ENCODE results near the gene ADNP2. TPM values are rescaled to one million over a fixed set of nuclear protein-coding genes. Genes with fewer than 3 reads are reported as not detected.

Gene ADNP2
- total RNA-seq, 3 donors from 2014 or later, result 15.7 to 20.3 (median 20.1) TPM

- Histone ChIP-seq H3K4me1 (no peaks in the 10 kb centered on the region), H3K27me3 (no peaks in the 10 kb centered on the region), H3K9me3 (peaks cover 0 to 3% of the 10 kb centered on the region in 2 donors), H3K27ac (no peak overlapping the region), H3K36me3 (no peaks in the 10 kb centered on the region), H3K4me3 (no peak overlapping the region)
- TF ChIP-seq, protein P1, sequence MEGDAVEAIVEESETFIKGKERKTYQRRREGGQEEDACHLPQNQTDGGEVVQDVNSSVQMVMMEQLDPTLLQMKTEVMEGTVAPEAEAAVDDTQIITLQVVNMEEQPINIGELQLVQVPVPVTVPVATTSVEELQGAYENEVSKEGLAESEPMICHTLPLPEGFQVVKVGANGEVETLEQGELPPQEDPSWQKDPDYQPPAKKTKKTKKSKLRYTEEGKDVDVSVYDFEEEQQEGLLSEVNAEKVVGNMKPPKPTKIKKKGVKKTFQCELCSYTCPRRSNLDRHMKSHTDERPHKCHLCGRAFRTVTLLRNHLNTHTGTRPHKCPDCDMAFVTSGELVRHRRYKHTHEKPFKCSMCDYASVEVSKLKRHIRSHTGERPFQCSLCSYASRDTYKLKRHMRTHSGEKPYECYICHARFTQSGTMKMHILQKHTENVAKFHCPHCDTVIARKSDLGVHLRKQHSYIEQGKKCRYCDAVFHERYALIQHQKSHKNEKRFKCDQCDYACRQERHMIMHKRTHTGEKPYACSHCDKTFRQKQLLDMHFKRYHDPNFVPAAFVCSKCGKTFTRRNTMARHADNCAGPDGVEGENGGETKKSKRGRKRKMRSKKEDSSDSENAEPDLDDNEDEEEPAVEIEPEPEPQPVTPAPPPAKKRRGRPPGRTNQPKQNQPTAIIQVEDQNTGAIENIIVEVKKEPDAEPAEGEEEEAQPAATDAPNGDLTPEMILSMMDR (IDR thresholded peaks at IDR 0.05), result no peak
- intact Hi-C loops (cut with DNase I; ENCODE audit: low total_unique reads), result no loop called here
- no peak for DNase-seq (ENCODE audit: low spot score in 2 of 2)
Measured at GRCh38 chr18:80067897-80068296, 41.2 kb upstream of the ADNP2 start.

GRCh38 chr18:80068571-80069272 is 40.3 kb upstream of the ADNP2 start:
- TF ChIP-seq POLR2A (IDR thresholded peaks at IDR 0.05), result no peak
- TF ChIP-seq POLR2AphosphoS5 (IDR thresholded peaks at IDR 0.05), result no peak
- TF ChIP-seq, protein P1 (IDR thresholded peaks at IDR 0.05), result no peak
- intact Hi-C loops (cut with DNase I; ENCODE audit: low total_unique reads), result no loop called here
- no peaks in the 10 kb centered on the region for H3K36me3 ChIP-seq
- no peaks in the 10 kb centered on the region for H3K4me1 ChIP-seq
- no peak overlapping the region for H3K27ac ChIP-seq
- H3K27me3 ChIP-seq, result no peaks in the 10 kb centered on the region
- H3K4me3 ChIP-seq, result no peak overlapping the region
- no peaks in the 10 kb centered on the region for H3K9me3 ChIP-seq
- DNase-seq (ENCODE audit: low spot score in 2 of 2), result no peak

- H3K4me1 ChIP-seq, result no peaks in the 10 kb centered on the region
- no peaks in the 10 kb centered on the region for H3K27me3 ChIP-seq
- intact Hi-C loops (cut with DNase I; ENCODE audit: low total_unique reads), result no loop called here
- H3K4me3 ChIP-seq, result no peak overlapping the region
- TF ChIP-seq, protein P1 (IDR thresholded peaks at IDR 0.05), result no peak
- TF ChIP-seq POLR2A (IDR thresholded peaks at IDR 0.05) (no peak), POLR2AphosphoS5 (IDR thresholded peaks at IDR 0.05) (no peak)
- no peak for DNase-seq (ENCODE audit: low spot score in 2 of 2)
- no peaks in the 10 kb centered on the region for H3K36me3 ChIP-seq
- no peak overlapping the region for H3K27ac ChIP-seq
- no peaks in the 10 kb centered on the region for H3K9me3 ChIP-seq
Measured at GRCh38 chr18:80070825-80071224, 38.2 kb upstream of the ADNP2 start.

GRCh38 chr18:80074183-80074582 is 34.9 kb upstream of the ADNP2 start:
- H3K4me1 ChIP-seq, result no peaks in the 10 kb centered on the region
- no peaks in the 10 kb centered on the region for H3K36me3 ChIP-seq
- no peak for DNase-seq (ENCODE audit: low spot score in 2 of 2)
- TF ChIP-seq POLR2AphosphoS5 (IDR thresholded peaks at IDR 0.05) (no peak), POLR2A (IDR thresholded peaks at IDR 0.05) (no peak)
- TF ChIP-seq, protein P1 (IDR thresholded peaks at IDR 0.05), result no peak
- H3K4me3 ChIP-seq, result no peak overlapping the region
- intact Hi-C loops (cut with DNase I; ENCODE audit: low total_unique reads), result no loop called here
- no peaks in the 10 kb centered on the region for H3K9me3 ChIP-seq
- no peak overlapping the region for H3K27ac ChIP-seq
- no peaks in the 10 kb centered on the region for H3K27me3 ChIP-seq

DNA sequence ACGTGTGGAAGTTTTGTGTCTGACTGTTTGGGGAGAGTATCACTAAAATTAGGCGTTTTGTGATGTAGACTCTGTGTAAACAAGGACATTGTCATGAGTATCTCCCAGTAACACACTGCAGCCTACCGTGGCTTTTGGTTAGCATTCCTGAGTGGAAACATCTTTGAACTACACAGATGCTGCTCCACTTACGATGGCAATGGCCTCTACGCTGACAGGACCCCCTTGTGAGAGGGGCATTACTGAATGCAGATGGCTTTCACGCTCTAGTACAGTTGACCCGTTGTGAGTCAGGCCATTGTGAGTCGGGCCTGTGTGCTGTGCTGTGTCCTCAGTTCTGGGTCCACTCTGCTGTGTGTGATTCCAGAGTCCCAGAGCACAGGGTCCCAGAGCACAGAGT is 34.4 kb upstream of the ADNP2 start:
- TF ChIP-seq POLR2A (IDR thresholded peaks at IDR 0.05), result no peak
- no peak for TF ChIP-seq POLR2AphosphoS5 (IDR thresholded peaks at IDR 0.05)
- TF ChIP-seq, protein P1 (IDR thresholded peaks at IDR 0.05), result no peak
- no peaks in the 10 kb centered on the region for H3K36me3 ChIP-seq
- intact Hi-C loops (cut with DNase I; ENCODE audit: low total_unique reads), result no loop called here
- no peaks in the 10 kb centered on the region for H3K27me3 ChIP-seq
- no peaks in the 10 kb centered on the region for H3K4me1 ChIP-seq
- no peak overlapping the region for H3K27ac ChIP-seq
- H3K9me3 ChIP-seq, result no peaks in the 10 kb centered on the region
- no peak for DNase-seq (ENCODE audit: low spot score in 2 of 2)
- H3K4me3 ChIP-seq, result no peak overlapping the region
